Nephron progenitor cell (in vitro differentiated cells): ENCODE measurements around the gene HEPACAM.

ENCODE experiments used
- DNase-seq: peaks from one replicate; pipeline ENCODE4 v3.0.0; 2021
- H3K27ac Mint-ChIP-seq: 2 replicates; pipeline ENCODE4 v1.8.0; 2021; ENCODE audit warnings: mild to moderate bottlenecking, moderate library complexity, mixed read lengths
- H3K27me3 Mint-ChIP-seq: 2 replicates; pipeline ENCODE4 v1.8.0; 2021; ENCODE audit warnings: mild to moderate bottlenecking, low read depth, mixed read lengths; ENCODE audit not compliant: poor library complexity
- H3K36me3 Mint-ChIP-seq: 2 replicates; pipeline ENCODE4 v1.8.0; 2021; ENCODE audit warnings: low read depth, mixed read lengths
- H3K4me1 Mint-ChIP-seq: 2 replicates; pipeline ENCODE4 v1.8.0; 2021; ENCODE audit warnings: mixed read lengths
- H3K4me3 Mint-ChIP-seq: 2 replicates; pipeline ENCODE4 v1.8.0; 2021; ENCODE audit warnings: mild to moderate bottlenecking, moderate library complexity, mixed read lengths
- H3K9me3 Mint-ChIP-seq: 2 replicates; pipeline ENCODE4 v1.8.0; 2021; ENCODE audit warnings: mild to moderate bottlenecking, moderate library complexity, mixed read lengths
- CTCF ChIP-seq: fragments of 200-600 bp; sonication (generic); IDR thresholded peaks from 2 replicates; pipeline ENCODE4 v1.5.0; 2021; ENCODE audit warnings: antibody characterized with exemption

The HEPACAM gene

GRCh38 chr11:124874571-124875255, 61.1 kb downstream of the HEPACAM start:
- H3K4me1 Mint-ChIP-seq: peaks cover 19% of the 10 kb centered on the region
- no peak overlapping the region for H3K27ac Mint-ChIP-seq
- no peak overlapping the region for H3K4me3 Mint-ChIP-seq
- no peaks in the 10 kb centered on the region for H3K9me3 Mint-ChIP-seq
- peaks cover 77% of the 10 kb centered on the region for H3K27me3 Mint-ChIP-seq
- no peak for TF ChIP-seq CTCF
- H3K36me3 Mint-ChIP-seq: no peaks in the 10 kb centered on the region
- no peak for DNase-seq

- H3K4me1 Mint-ChIP-seq: peaks cover 24% of the 10 kb centered on the region
- peaks cover 79% of the 10 kb centered on the region for H3K27me3 Mint-ChIP-seq
- no peaks in the 10 kb centered on the region for H3K9me3 Mint-ChIP-seq
- TF ChIP-seq CTCF: no peak
- no peak for DNase-seq
- H3K36me3 Mint-ChIP-seq: no peaks in the 10 kb centered on the region
- no peak overlapping the region for H3K4me3 Mint-ChIP-seq
- no peak overlapping the region for H3K27ac Mint-ChIP-seq
Measured at GRCh38 chr11:124873951-124874350, 61.9 kb downstream of the HEPACAM start.

- no peak for TF ChIP-seq CTCF
Measured at GRCh38 chr11:124872741-124873140, 63.1 kb downstream of the HEPACAM start.

GRCh38 chr11:124872280-124872679, 63.6 kb downstream of the HEPACAM start:
- no peak overlapping the region for H3K27ac Mint-ChIP-seq
- H3K4me1 Mint-ChIP-seq: peaks cover 30% of the 10 kb centered on the region
- H3K4me3 Mint-ChIP-seq: no peak overlapping the region
- no peak for TF ChIP-seq CTCF
- H3K36me3 Mint-ChIP-seq: no peaks in the 10 kb centered on the region
- no peaks in the 10 kb centered on the region for H3K9me3 Mint-ChIP-seq
- no peak for DNase-seq
- peaks cover 91% of the 10 kb centered on the region for H3K27me3 Mint-ChIP-seq

More at GRCh38 chr11:124872741-124873140, 63.1 kb downstream of the HEPACAM start:
- H3K4me1 Mint-ChIP-seq: peaks cover 30% of the 10 kb centered on the region
- H3K27ac Mint-ChIP-seq: no peak overlapping the region
- H3K9me3 Mint-ChIP-seq: no peaks in the 10 kb centered on the region
- H3K4me3 Mint-ChIP-seq: no peak overlapping the region
- no peak for DNase-seq
- H3K27me3 Mint-ChIP-seq: peaks cover 88% of the 10 kb centered on the region
- H3K36me3 Mint-ChIP-seq: no peaks in the 10 kb centered on the region

- no peak for DNase-seq
- TF ChIP-seq CTCF: no peak
- H3K36me3 Mint-ChIP-seq: no peaks in the 10 kb centered on the region
- H3K4me1 Mint-ChIP-seq: peaks cover 22% of the 10 kb centered on the region
- no peak overlapping the region for H3K4me3 Mint-ChIP-seq
- no peak overlapping the region for H3K27ac Mint-ChIP-seq
- no peaks in the 10 kb centered on the region for H3K9me3 Mint-ChIP-seq
- peaks cover 100% of the 10 kb centered on the region for H3K27me3 Mint-ChIP-seq
Measured at GRCh38 chr11:124870430-124870829, 65.4 kb downstream of the HEPACAM start.

GRCh38 chr11:124869856-124870387, 65.9 kb downstream of the HEPACAM start:
- no peak for DNase-seq
- H3K4me1 Mint-ChIP-seq: peaks cover 21% of the 10 kb centered on the region
- H3K9me3 Mint-ChIP-seq: no peaks in the 10 kb centered on the region
- TF ChIP-seq CTCF: no peak
- peaks cover 100% of the 10 kb centered on the region for H3K27me3 Mint-ChIP-seq
- H3K27ac Mint-ChIP-seq: no peak overlapping the region
- no peak overlapping the region for H3K4me3 Mint-ChIP-seq
- H3K36me3 Mint-ChIP-seq: no peaks in the 10 kb centered on the region
